Measurements from ENCODE around the gene ADGRF5.

DNA sequence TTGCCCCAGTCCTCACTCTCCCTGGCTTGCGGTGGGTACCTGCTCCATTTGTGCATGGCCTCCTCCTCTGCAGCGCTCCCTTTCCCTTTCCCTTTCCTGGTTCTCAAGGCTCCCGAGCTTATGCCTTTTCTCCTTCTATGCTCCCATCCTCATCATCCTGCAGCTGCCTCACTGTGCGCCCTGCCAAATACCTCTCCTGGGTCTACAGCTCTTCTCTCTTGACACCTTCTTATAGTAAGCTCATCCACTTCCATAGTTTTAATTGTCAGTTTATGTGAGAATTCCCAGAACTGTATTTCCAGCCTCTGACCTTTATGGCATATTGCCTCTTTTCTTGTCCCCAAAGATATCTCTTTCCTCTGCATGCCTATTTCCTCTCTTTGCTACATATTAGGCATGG is 5.9 kb downstream of the ADGRF5 start:
- TF ChIP-seq POLR2A (IDR thresholded peaks at IDR 0.05; ENCODE audit: low read length) (no peak), GATA1 (IDR thresholded peaks at IDR 0.05; ENCODE audit: low read depth, low read length) (no peak)

Data from erythroblast (primary cell).